B cell (primary cell): ENCODE results near the gene BAIAP3. TPM values are rescaled to one million over a fixed set of nuclear protein-coding genes. Genes with fewer than 3 reads are reported as not detected.
"Not testable (repeated sequence)": the region's sequence is repeated elsewhere in the genome, so short reads cannot be mapped to it uniquely, and the experiment has no call there.

Experiments used
- ATAC-seq: fragments of 200-7000 bp; cut with Tn5 transposase; one replicate; pipeline ENCODE4 v1.10.0; 2021; ENCODE audit warnings: low read depth, mild to moderate bottlenecking, moderate number of reproducible peaks, moderate library complexity
- CTCF ChIA-PET: fragments of 350-600 bp; sonication (Branson Sonifier 250); formaldehyde crosslinking; loops from one replicate; lab custom pipeline; 2021; ENCODE audit warnings: antibody characterized with exemption, inconsistent platforms; lab: Charles Lee
- POLR2A ChIA-PET: fragments of 350-600 bp; sonication (Branson Sonifier 250); formaldehyde crosslinking; loops from one replicate; lab custom pipeline; 2021; ENCODE audit warnings: antibody characterized with exemption; lab: Charles Lee
- DNase-seq: peaks from one replicate; pipeline ENCODE4 v3.0.0; 2013
- H2AFZ ChIP-seq: 2 replicates; pipeline ENCODE4 v1.6.1; 2012; ENCODE audit warnings: mild to moderate bottlenecking, low read depth, low read length; ENCODE audit not compliant: insufficient read depth, poor library complexity, severe bottlenecking
- H3K27ac ChIP-seq, 2 donors: 1 replicate in 1 of 2; 2 replicates in 1 of 2; pipeline ENCODE4 v1.5.1; 2012 to 2013; ENCODE audit warnings: low read length in 2 of 2, mild to moderate bottlenecking in 2 of 2, moderate library complexity in 1 of 2
- H3K27me3 ChIP-seq, 4 experiments: fragments of 200-600 bp in 1 of 4; sonication (generic) in 1 of 4; replicated peaks in 1 of 4; 1 replicate in 2 of 4; 2 replicates in 2 of 4; pipeline versions ENCODE4 v1.6.1 to v1.7.0; 2013 to 2016; ENCODE audit warnings: low read length in 3 of 4, mild to moderate bottlenecking in 2 of 4, mixed read lengths in 1 of 4, moderate library complexity in 1 of 4; ENCODE audit not compliant: insufficient read depth in 4 of 4, control insufficient read depth in 3 of 4; ENCODE audit errors: control extremely low read depth in 1 of 4
- H3K36me3 ChIP-seq, 2 experiments: replicated peaks in 1 of 2; 1 replicate in 1 of 2; 2 replicates in 1 of 2; pipeline versions ENCODE4 v1.6.1 to v1.7.1; 2013; ENCODE audit warnings: low read length in 1 of 2; ENCODE audit not compliant: insufficient read depth in 2 of 2, control insufficient read depth in 1 of 2; ENCODE audit errors: control extremely low read depth in 1 of 2, extremely low read depth in 1 of 2
- H3K4me1 ChIP-seq, 2 donors: fragments of 200-600 bp in 1 of 2; sonication (generic) in 1 of 2; 1 replicate in 1 of 2; 2 replicates in 1 of 2; pipeline versions ENCODE4 v1.5.1 to v1.6.1; 2013 to 2017; ENCODE audit warnings: low read length in 2 of 2; ENCODE audit not compliant: control insufficient read depth in 2 of 2, insufficient read depth in 2 of 2
- H3K4me2 ChIP-seq: replicated peaks from 2 replicates; pipeline ENCODE3; 2012; ENCODE audit warnings: mild to moderate bottlenecking, low read depth, low read length; ENCODE audit not compliant: poor library complexity, severe bottlenecking
- H3K4me3 ChIP-seq, 5 experiments: fragments of 200-600 bp in 1 of 5; sonication (generic) in 1 of 5; 1 replicate in 3 of 5; 2 replicates in 2 of 5; pipeline versions ENCODE4 v1.5.1 to v1.7.0; 2011 to 2016; ENCODE audit warnings: low read length in 4 of 5, mild to moderate bottlenecking in 4 of 5, low read depth in 2 of 5, control low read depth in 1 of 5, moderate library complexity in 1 of 5; ENCODE audit not compliant: insufficient read depth in 1 of 5; ENCODE audit errors: control extremely low read depth in 1 of 5, extremely low read depth in 1 of 5
- H3K79me2 ChIP-seq: fragments of 200-600 bp; sonication (generic); one replicate; pipeline ENCODE4 v1.6.0; 2016; ENCODE audit warnings: low read length; ENCODE audit not compliant: control insufficient read depth, insufficient read depth
- H3K9ac ChIP-seq: fragments of 200-600 bp; sonication (generic); 2 replicates; pipeline ENCODE4 v1.6.1; 2017; ENCODE audit warnings: mild to moderate bottlenecking, low read length, moderate library complexity
- H3K9me3 ChIP-seq, 3 donors: one replicate each; pipeline versions ENCODE4 v1.6.1 to v1.7.1; 2013; ENCODE audit warnings: low read length in 2 of 3; ENCODE audit not compliant: control insufficient read depth in 2 of 3, insufficient read depth in 1 of 3; ENCODE audit errors: control extremely low read depth in 1 of 3
- H4K20me1 ChIP-seq: 2 replicates; pipeline ENCODE4 v1.6.0; 2012; ENCODE audit warnings: mild to moderate bottlenecking, low read length; ENCODE audit not compliant: insufficient read depth, control insufficient read depth, poor library complexity, severe bottlenecking
- H3K27ac Mint-ChIP-seq: one replicate; pipeline ENCODE4 v1.8.0; 2021; ENCODE audit warnings: mixed read lengths
- H3K27me3 Mint-ChIP-seq: one replicate; pipeline ENCODE4 v1.8.0; 2021; ENCODE audit warnings: mixed read lengths
- H3K4me1 Mint-ChIP-seq: one replicate; pipeline ENCODE4 v1.8.0; 2021; ENCODE audit warnings: mixed read lengths
- H3K4me3 Mint-ChIP-seq: one replicate; pipeline ENCODE4 v1.8.0; 2021; ENCODE audit warnings: mixed read lengths
- H3K9me3 Mint-ChIP-seq: one replicate; pipeline ENCODE4 v1.8.0; 2022; ENCODE audit warnings: mixed read lengths; ENCODE audit not compliant: insufficient read depth
- EZH2 ChIP-seq: IDR thresholded peaks from 2 replicates; pipeline ENCODE4 v1.6.1; 2012; ENCODE audit warnings: borderline replicate concordance, low read depth, mild to moderate bottlenecking, moderate library complexity, low read length; ENCODE audit not compliant: insufficient read depth, poor library complexity, severe bottlenecking
- WGBS: methylation state at CpG from one replicate; pipeline ENCODE4 v1.1.5; 2013; ENCODE audit warnings: missing lambda C conversion rate; ENCODE audit not compliant: insufficient coverage; 5-methylcytosine and 5-hydroxymethylcytosine counted together
- intact Hi-C: fragments of 100-400 bp; cut with micrococcal nuclease; formaldehyde crosslinking; loops from one replicate; pipeline ENCODE4 v1.10.0; 2022
- polyA plus RNA-seq: library from polyadenylated mRNA; depleted of rRNA; stranded (reverse); fragments of >200 nt; gene quantifications from 2 replicates; pipeline ENCODE4 v1.2.3, GENCODE V29; 2012
- total RNA-seq, 2 donors: library from RNA; stranded (reverse); fragments of 120-200 nt in 1 of 2; gene quantifications; 1 replicate in 1 of 2; 2 replicates in 1 of 2; pipeline versions ENCODE4 v1.2.3 to v1.2.4, GENCODE V29; 2013 to 2022
- TF ChIP-seq, protein P1 (sequence below): fragments of 200-600 bp; IDR thresholded peaks from one replicate; pipeline ENCODE4 v1.8.0; 2022; ENCODE audit warnings: antibody characterized with exemption, mild to moderate bottlenecking

The BAIAP3 gene
- total and polyA plus RNA-seq, 2 donors (not counting 1 experiment from before 2014, with no cell fraction given) = 119 to 130 TPM

DNA sequence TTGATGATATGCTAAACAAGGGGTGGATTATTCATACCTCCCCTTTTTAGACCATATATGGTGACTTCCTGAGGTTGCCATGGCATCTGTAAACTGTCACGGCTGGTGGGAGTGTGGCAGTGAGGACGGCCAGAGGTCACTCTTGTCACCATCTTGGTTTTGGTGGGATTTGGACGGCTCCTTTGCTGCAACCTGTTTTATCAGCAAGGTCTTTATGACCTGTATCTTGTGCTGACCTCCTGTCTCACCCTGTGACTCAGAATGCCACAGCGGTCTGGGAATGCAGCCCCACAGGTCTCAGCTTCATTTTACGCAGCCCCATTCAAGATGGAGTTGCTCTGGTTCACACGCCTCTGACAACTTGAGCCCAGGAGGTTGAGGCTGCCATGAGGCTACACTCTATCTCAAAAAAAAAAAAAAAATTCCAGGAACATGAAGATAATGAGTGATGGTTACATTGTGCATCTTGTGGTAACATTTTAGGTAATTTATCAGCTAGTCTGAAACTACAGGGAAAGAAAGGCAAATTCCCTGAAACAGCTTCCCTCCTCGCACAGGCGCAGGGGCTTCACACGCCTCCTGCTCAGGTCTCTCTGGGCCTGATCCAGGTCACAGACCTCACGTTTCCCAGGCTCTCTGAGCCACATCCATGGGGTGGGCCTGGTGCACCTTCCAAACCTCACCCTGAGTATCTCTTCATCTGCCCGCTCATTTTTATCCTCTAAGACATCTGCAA lies 39.4 kb upstream of the BAIAP3 start:
- no peak for TF ChIP-seq EZH2
- TF ChIP-seq, protein P1, sequence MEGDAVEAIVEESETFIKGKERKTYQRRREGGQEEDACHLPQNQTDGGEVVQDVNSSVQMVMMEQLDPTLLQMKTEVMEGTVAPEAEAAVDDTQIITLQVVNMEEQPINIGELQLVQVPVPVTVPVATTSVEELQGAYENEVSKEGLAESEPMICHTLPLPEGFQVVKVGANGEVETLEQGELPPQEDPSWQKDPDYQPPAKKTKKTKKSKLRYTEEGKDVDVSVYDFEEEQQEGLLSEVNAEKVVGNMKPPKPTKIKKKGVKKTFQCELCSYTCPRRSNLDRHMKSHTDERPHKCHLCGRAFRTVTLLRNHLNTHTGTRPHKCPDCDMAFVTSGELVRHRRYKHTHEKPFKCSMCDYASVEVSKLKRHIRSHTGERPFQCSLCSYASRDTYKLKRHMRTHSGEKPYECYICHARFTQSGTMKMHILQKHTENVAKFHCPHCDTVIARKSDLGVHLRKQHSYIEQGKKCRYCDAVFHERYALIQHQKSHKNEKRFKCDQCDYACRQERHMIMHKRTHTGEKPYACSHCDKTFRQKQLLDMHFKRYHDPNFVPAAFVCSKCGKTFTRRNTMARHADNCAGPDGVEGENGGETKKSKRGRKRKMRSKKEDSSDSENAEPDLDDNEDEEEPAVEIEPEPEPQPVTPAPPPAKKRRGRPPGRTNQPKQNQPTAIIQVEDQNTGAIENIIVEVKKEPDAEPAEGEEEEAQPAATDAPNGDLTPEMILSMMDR = no peak
- Histone ChIP-seq H3K27me3 (peaks cover 0 to 22% (median 6%) of the 10 kb centered on the region in 4 experiments), H3K36me3 (no peaks in the 10 kb centered on the region), H3K9ac (no peak overlapping the region), H3K9me3 (peaks cover 0 to 6% (median 0%) of the 10 kb centered on the region in 3 donors), H2AFZ (no peak overlapping the region), H3K4me1 (peaks cover 16 to 40% of the 10 kb centered on the region in 2 donors), H4K20me1 (no peaks in the 10 kb centered on the region), H3K4me2 (no peak overlapping the region), H3K4me3 (no peak overlapping the region), H3K27ac (no peak overlapping the region), H3K79me2 (no peaks in the 10 kb centered on the region)
- WGBS = 73% methylated on average over 9 of the region's 11 CpGs
- no peak overlapping the region for H3K4me3 Mint-ChIP-seq
- intact Hi-C loops = no loop called here
- H3K27me3 Mint-ChIP-seq = peaks cover 22% of the 10 kb centered on the region
- no peak for DNase-seq
- no peak for ATAC-seq
- POLR2A ChIA-PET = no interaction called here
- CTCF ChIA-PET = interaction anchor here (0.7 to 0.9 kb wide), 2 partner anchors 14 to 19 kb away, joined by 3 read pairs; no protein-coding TSS in a partner anchor
- H3K27ac Mint-ChIP-seq = no peak overlapping the region
- H3K9me3 Mint-ChIP-seq = no peaks in the 10 kb centered on the region
- H3K4me1 Mint-ChIP-seq = peaks cover 24% of the 10 kb centered on the region

DNA sequence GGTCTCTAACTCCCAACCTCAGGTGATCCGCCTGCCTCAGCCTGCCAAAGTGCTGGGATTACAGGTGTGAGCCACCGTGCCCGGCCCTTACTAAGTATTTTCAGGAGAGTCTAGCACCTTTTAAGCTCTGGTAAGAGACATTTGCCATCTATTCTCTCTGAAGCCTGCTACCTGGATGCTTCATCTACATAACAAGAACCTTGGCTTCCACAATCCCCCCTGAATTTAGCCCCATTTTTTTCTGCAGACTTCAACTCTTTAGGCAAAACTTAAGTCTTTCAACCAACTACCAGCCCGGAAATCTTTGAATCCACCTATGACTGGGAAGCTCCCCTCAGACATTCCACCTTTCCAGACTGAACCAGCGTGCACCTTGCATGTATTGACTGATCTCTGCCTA lies 38.0 kb upstream of the BAIAP3 start:
- peaks cover 18% of the 10 kb centered on the region for H3K27me3 Mint-ChIP-seq
- Histone ChIP-seq H3K4me1 (peaks cover 10 to 35% of the 10 kb centered on the region in 2 donors), H3K4me3 (no peak overlapping the region), H3K27ac (no peak overlapping the region), H3K79me2 (no peaks in the 10 kb centered on the region), H3K4me2 (no peak overlapping the region), H3K36me3 (no peaks in the 10 kb centered on the region), H2AFZ (no peak overlapping the region), H3K9me3 (peaks cover 0 to 6% (median 0%) of the 10 kb centered on the region in 3 donors), H3K27me3 (peaks cover 0 to 11% (median 5%) of the 10 kb centered on the region in 4 experiments), H3K9ac (no peak overlapping the region), H4K20me1 (no peaks in the 10 kb centered on the region)
- 89% methylated on average over 4 of the region's 5 CpGs for WGBS
- H3K4me1 Mint-ChIP-seq = peaks cover 24% of the 10 kb centered on the region
- no peaks in the 10 kb centered on the region for H3K9me3 Mint-ChIP-seq
- no peak for DNase-seq
- no peak for ATAC-seq
- ChIA-PET CTCF (no interaction called here), POLR2A (interaction anchor here (0.7 kb wide), 1 partner anchor 257 kb away, joined by 4 read pairs; no protein-coding TSS in a partner anchor)
- intact Hi-C loops = no loop called here
- H3K4me3 Mint-ChIP-seq = no peak overlapping the region
- TF ChIP-seq, protein P1 = no peak
- TF ChIP-seq EZH2 = no peak
- H3K27ac Mint-ChIP-seq = peak overlapping the region; percentile 18

DNA sequence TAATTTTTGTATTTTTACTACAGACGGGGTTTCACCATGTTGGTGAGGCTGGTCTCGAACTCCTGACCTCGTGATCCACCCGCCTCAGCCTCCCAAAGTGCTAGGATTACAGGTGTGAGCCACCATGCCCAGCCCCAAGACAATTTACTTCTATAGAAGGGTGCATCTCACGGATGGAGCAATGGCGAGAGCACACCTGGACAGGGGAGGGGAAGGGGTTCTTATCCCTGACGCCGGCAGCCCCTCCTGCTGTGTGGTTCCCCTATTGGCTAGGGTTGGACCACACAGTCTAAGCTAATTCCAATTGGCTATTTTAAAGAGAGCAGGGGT lies 36.8 kb upstream of the BAIAP3 start:
- H3K27me3 Mint-ChIP-seq = peaks cover 13% of the 10 kb centered on the region
- H3K27ac ChIP-seq, H3K9ac ChIP-seq, H3K36me3 ChIP-seq, intact Hi-C loops, H4K20me1 ChIP-seq, DNase-seq, H3K9me3 ChIP-seq, H3K4me3 ChIP-seq, H3K9me3 Mint-ChIP-seq, ATAC-seq, H3K79me2 ChIP-seq, H3K27me3 ChIP-seq: not testable (repeated sequence)
- Histone ChIP-seq H3K4me2 (peak overlapping the region; percentile 19), H2AFZ (peak overlapping the region; percentile 33), H3K4me1 (peaks cover 19 to 47% of the 10 kb centered on the region in 2 donors)
- peaks cover 28% of the 10 kb centered on the region for H3K4me1 Mint-ChIP-seq
- H3K27ac Mint-ChIP-seq = peak overlapping the region; percentile 75
- CTCF ChIA-PET = interaction anchor here (0.7 kb wide), 1 partner anchor 20 kb away, joined by 3 read pairs; no protein-coding TSS in a partner anchor
- POLR2A ChIA-PET = interaction anchor here (0.9 kb wide), 1 partner anchor 9 kb away, joined by 11 read pairs; no protein-coding TSS in a partner anchor
- WGBS = 73% methylated on average over 7 of the region's 8 CpGs
- H3K4me3 Mint-ChIP-seq = peak overlapping the region; percentile 54
